NCI-H1105 treated with DMSO at 0.1 percent for 48 hours (cell line): ENCODE measurements around the gene PPP1R15B.

Source experiments
- DNase-seq: peaks from one replicate; lab custom pipeline; 2025; lab: John Stamatoyannopoulos, UW

PPP1R15B gene

GRCh38 chr1:204411451-204412204, at the start of gene PPP1R15B:
Gene PPP1R15B, minus strand, starts transcription at chr1:204411817. Its CDS starts 406 bp downstream, at chr1:204411411.
- DNase-seq, result peak; percentile 97

- DNase-seq, result no peak
These were observed 48.7 kb upstream of the PPP1R15B start for GRCh38 chr1:204460346-204460745.

GRCh38 chr1:204459706-204460105, 48.1 kb upstream of the PPP1R15B start:
- DNase-seq, result no peak

GRCh38 chr1:204457666-204458065, 46.0 kb upstream of the PPP1R15B start:
- no peak for DNase-seq

GRCh38 chr1:204456826-204457442, 45.3 kb upstream of the PPP1R15B start:
- DNase-seq, result no peak

- no peak for DNase-seq
These were observed 44.2 kb upstream of the PPP1R15B start for GRCh38 chr1:204455831-204456145.

GRCh38 chr1:204455063-204455830, 43.6 kb upstream of the PPP1R15B start:
- no peak for DNase-seq

GRCh38 chr1:204454476-204454875, 42.9 kb upstream of the PPP1R15B start:
- DNase-seq, result no peak

- no peak for DNase-seq
These were observed 41.6 kb upstream of the PPP1R15B start for GRCh38 chr1:204453141-204453772.

GRCh38 chr1:204451352-204452124, 39.9 kb upstream of the PPP1R15B start:
- DNase-seq, result no peak

GRCh38 chr1:204450461-204451257, 39.0 kb upstream of the PPP1R15B start:
- DNase-seq, result no peak

GRCh38 chr1:204449678-204450280, 38.2 kb upstream of the PPP1R15B start:
- DNase-seq, result no peak

GRCh38 chr1:204448991-204449677, 37.5 kb upstream of the PPP1R15B start:
- no peak for DNase-seq

- DNase-seq, result no peak
These were observed 36.8 kb upstream of the PPP1R15B start for GRCh38 chr1:204448344-204448964.

- no peak for DNase-seq
These were observed 36.1 kb upstream of the PPP1R15B start for GRCh38 chr1:204447736-204448135.

- DNase-seq, result no peak
These were observed 35.6 kb upstream of the PPP1R15B start for GRCh38 chr1:204447190-204447589.

GRCh38 chr1:204446413-204447111, 34.9 kb upstream of the PPP1R15B start:
- DNase-seq, result peak; percentile 98

GRCh38 chr1:204445860-204446412, 34.3 kb upstream of the PPP1R15B start:
- DNase-seq, result peak; percentile 15
